ENCODE measurements around the gene RERE. TPM values are rescaled to one million over a fixed set of nuclear protein-coding genes. Genes with fewer than 3 reads are reported as not detected.

The RERE gene
- total RNA-seq, 1 donor from 2014 or later: 80.3 TPM

GRCh38 chr1:8796812-8797211 lies 20.6 kb downstream of the RERE start:
- Histone ChIP-seq H3K36me3 (no peaks in the 10 kb centered on the region), H3K9me3 (no peaks in the 10 kb centered on the region), H3K27ac (no peak overlapping the region), H3K4me1 (no peaks in the 10 kb centered on the region), H3K27me3 (no peaks in the 10 kb centered on the region), H3K4me3 (no peak overlapping the region)
- TF ChIP-seq, protein P1, sequence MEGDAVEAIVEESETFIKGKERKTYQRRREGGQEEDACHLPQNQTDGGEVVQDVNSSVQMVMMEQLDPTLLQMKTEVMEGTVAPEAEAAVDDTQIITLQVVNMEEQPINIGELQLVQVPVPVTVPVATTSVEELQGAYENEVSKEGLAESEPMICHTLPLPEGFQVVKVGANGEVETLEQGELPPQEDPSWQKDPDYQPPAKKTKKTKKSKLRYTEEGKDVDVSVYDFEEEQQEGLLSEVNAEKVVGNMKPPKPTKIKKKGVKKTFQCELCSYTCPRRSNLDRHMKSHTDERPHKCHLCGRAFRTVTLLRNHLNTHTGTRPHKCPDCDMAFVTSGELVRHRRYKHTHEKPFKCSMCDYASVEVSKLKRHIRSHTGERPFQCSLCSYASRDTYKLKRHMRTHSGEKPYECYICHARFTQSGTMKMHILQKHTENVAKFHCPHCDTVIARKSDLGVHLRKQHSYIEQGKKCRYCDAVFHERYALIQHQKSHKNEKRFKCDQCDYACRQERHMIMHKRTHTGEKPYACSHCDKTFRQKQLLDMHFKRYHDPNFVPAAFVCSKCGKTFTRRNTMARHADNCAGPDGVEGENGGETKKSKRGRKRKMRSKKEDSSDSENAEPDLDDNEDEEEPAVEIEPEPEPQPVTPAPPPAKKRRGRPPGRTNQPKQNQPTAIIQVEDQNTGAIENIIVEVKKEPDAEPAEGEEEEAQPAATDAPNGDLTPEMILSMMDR (IDR thresholded peaks at IDR 0.05): no peak
- TF ChIP-seq POLR2AphosphoS5 (IDR thresholded peaks at IDR 0.05; ENCODE audit: insufficient read depth in 1 of 2, low read depth in 1 of 2) (no peak), POLR2A (IDR thresholded peaks at IDR 0.05) (no peak)
- intact Hi-C loops (cut with DNase I): no loop called here
- no peak for DNase-seq (ENCODE audit: extremely low spot score in 2 of 2)

DNA sequence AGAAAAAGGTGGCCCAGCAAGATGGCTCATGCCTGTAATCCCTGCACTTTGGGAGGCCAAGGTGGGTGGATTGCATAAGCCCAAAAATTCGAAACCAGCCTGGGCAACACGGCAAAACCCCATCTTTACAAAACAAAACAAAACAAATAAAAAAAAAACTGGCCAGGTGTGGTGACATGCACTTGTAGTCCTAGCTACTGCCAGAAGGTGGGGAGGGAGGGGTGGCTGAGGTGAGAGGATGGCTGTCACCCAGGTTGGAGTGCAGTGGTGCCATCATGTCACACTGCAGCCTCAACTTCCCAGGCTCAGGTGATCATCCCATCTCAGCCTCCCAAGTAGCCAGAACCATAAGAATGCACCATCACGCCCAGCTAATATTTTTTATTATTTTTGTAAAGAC lies 22.8 kb downstream of the RERE start:
- intact Hi-C loops (cut with DNase I): no loop called here
- no peak for DNase-seq (ENCODE audit: extremely low spot score in 2 of 2)
- Histone ChIP-seq H3K4me3 (no peak overlapping the region), H3K27me3 (no peaks in the 10 kb centered on the region), H3K36me3 (no peaks in the 10 kb centered on the region), H3K9me3 (no peaks in the 10 kb centered on the region), H3K27ac (no peak overlapping the region), H3K4me1 (no peaks in the 10 kb centered on the region)
- TF ChIP-seq, protein P1 (IDR thresholded peaks at IDR 0.05): no peak
- no peak for TF ChIP-seq POLR2A (IDR thresholded peaks at IDR 0.05)
- no peak for TF ChIP-seq POLR2AphosphoS5 (IDR thresholded peaks at IDR 0.05; ENCODE audit: insufficient read depth in 1 of 2, low read depth in 1 of 2)

DNA sequence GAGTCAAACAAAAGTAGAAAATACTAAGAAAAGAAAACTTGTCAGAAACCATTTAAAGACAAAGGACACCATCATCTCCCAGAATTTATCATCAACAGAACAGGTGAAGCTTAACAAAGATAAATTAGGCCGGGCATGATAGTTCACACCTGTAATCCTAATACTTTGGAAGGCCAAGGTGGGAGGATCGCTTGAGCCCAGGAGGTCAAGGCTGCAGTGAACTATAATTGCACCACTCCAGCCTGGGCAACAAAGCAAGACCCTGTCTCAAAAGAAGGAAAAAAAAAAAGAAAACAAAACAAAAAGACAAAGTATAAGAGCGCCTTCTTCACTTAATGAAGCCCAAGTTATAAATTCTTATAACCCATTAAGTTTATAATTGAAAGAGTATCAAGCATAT lies 25.6 kb downstream of the RERE start:
- no peaks in the 10 kb centered on the region for H3K36me3 ChIP-seq
- no peaks in the 10 kb centered on the region for H3K27me3 ChIP-seq
- no peaks in the 10 kb centered on the region for H3K4me1 ChIP-seq
- intact Hi-C loops (cut with DNase I): no loop called here
- TF ChIP-seq POLR2A (IDR thresholded peaks at IDR 0.05) (no peak), POLR2AphosphoS5 (IDR thresholded peaks at IDR 0.05; ENCODE audit: insufficient read depth in 1 of 2, low read depth in 1 of 2) (no peak)
- TF ChIP-seq, protein P1 (IDR thresholded peaks at IDR 0.05): no peak
- no peak for DNase-seq (ENCODE audit: extremely low spot score in 2 of 2)
- no peak overlapping the region for H3K4me3 ChIP-seq
- H3K27ac ChIP-seq: no peak overlapping the region
- no peaks in the 10 kb centered on the region for H3K9me3 ChIP-seq

DNA sequence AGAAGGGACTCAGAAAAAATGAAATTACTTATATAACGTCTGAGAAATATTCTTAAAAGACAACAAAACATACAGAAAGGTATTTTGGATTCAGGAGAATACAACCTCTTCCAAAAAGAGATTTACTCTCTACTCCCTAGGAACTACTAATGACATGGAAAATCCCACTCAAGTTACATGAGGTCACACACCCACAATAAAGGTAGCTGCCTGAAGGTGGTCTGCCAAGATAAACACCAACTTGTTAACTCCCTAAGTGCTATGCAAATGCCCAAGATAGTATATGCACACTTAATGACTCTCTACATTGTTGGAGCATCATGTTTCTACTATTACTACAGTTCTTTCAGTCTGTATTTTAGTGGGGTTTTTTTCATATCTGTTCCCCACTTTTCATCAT lies 26.5 kb downstream of the RERE start:
- Histone ChIP-seq H3K36me3 (no peaks in the 10 kb centered on the region), H3K27me3 (no peaks in the 10 kb centered on the region), H3K4me1 (no peaks in the 10 kb centered on the region), H3K9me3 (no peaks in the 10 kb centered on the region), H3K27ac (no peak overlapping the region), H3K4me3 (no peak overlapping the region)
- no peak for DNase-seq (ENCODE audit: extremely low spot score in 2 of 2)
- intact Hi-C loops (cut with DNase I): no loop called here
- TF ChIP-seq POLR2A (IDR thresholded peaks at IDR 0.05) (no peak), POLR2AphosphoS5 (IDR thresholded peaks at IDR 0.05; ENCODE audit: insufficient read depth in 1 of 2, low read depth in 1 of 2) (no peak)
- TF ChIP-seq, protein P1 (IDR thresholded peaks at IDR 0.05): no peak

GRCh38 chr1:8790478-8790877 lies 27.0 kb downstream of the RERE start:
- no peak overlapping the region for H3K4me3 ChIP-seq
- TF ChIP-seq, protein P1 (IDR thresholded peaks at IDR 0.05): no peak
- no peak for TF ChIP-seq POLR2AphosphoS5 (IDR thresholded peaks at IDR 0.05; ENCODE audit: insufficient read depth in 1 of 2, low read depth in 1 of 2)
- TF ChIP-seq POLR2A (IDR thresholded peaks at IDR 0.05): no peak
- H3K27me3 ChIP-seq: no peaks in the 10 kb centered on the region
- intact Hi-C loops (cut with DNase I): no loop called here
- no peaks in the 10 kb centered on the region for H3K36me3 ChIP-seq
- no peaks in the 10 kb centered on the region for H3K9me3 ChIP-seq
- no peaks in the 10 kb centered on the region for H3K4me1 ChIP-seq
- no peak overlapping the region for H3K27ac ChIP-seq
- DNase-seq (ENCODE audit: extremely low spot score in 2 of 2): no peak
